GM10847 (cell line): ENCODE measurements around the gene GNPNAT1.

Experiments used
- POLR2A ChIP-seq: IDR thresholded peaks from 2 replicates; pipeline ENCODE4 v1.6.1; 2011; ENCODE audit not compliant: insufficient read length; ENCODE audit errors: extremely low read depth

GNPNAT1 gene

GRCh38 chr14:52801014-52801712, 9.8 kb upstream of the GNPNAT1 start:
- no peak for TF ChIP-seq POLR2A

DNA sequence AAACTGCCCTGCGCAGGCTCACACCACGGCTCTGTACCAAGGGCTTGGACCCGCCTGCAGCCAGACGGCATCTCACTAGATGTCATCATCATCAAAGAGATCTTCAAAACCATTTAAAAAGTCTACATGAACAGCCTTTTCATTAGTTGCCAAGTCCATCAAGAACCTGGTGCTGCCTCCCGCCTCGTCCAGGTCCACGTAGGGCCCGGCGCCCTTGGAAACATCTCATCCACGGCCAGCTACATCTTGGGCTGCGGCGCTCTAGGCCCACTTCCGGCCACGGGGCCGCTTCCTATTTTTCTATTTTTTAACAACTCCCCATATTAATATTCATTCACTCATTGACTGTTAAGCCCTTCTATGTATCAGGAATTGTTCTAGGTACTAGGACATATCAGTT, 7.4 kb upstream of the GNPNAT1 start:
- no peak for TF ChIP-seq POLR2A

GRCh38 chr14:52797653-52798052, 6.2 kb upstream of the GNPNAT1 start:
- no peak for TF ChIP-seq POLR2A

DNA sequence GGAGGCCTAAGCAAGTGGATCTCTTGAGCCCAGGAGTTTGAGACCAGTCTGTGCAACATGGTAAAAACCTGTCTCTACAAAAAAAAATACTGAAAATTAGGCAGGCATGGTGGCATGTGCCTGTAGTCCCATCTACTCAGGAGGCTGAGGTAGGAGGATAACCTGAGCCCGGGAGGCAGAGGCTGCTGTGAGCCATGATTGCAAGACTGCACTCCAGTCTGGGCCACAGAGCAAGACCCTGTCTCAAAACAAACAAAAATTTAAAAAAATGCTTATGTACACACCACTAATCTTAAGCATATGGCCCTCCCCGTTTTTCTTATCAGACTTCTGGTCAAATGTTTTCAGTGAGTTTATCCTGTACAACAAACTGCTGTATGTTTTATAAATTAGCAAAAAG, 1.7 kb upstream of the GNPNAT1 start:
- no peak for TF ChIP-seq POLR2A

- TF ChIP-seq POLR2A, result no peak
These were observed 649 bp upstream of the GNPNAT1 start for GRCh38 chr14:52792097-52792415.

- TF ChIP-seq POLR2A, result no peak
These were observed 618 bp downstream of the GNPNAT1 start for GRCh38 chr14:52790756-52791222.

DNA sequence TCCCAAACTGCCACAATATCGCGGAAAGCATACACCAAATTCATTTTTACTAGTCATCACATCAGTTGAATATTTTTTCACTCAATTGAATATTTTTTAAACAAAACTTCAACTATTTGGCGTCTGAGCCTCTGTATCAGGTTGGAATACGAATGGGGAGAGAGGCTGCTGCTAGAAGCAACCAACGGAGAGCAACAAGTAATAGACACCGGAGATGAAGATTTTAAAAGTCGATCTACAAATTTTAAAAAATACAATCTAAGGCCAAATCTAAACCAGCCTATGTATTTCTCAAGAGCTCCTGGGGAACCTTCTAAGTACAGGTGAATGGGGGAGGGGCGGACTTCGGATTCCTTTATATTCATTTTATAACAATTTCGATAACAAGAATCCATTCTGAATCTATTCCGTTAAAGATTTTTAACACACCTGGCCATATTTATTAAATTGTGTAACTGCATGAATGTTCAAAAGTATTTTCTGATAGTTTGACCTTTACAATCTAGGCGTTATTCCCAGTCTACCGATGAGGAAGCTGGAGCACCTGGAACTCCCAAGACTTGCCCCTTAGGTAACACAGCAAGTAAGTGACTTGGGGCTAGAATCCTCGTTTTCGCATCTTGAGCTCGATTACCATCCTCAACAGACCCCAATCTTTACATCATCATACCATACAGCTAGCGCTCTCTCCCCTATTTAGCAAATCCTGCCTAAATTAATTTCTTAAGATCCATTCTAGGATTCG, 1.2 kb downstream of the GNPNAT1 start:
- TF ChIP-seq POLR2A, result no peak

GRCh38 chr14:52789118-52789517, 2.3 kb downstream of the GNPNAT1 start:
- no peak for TF ChIP-seq POLR2A

DNA sequence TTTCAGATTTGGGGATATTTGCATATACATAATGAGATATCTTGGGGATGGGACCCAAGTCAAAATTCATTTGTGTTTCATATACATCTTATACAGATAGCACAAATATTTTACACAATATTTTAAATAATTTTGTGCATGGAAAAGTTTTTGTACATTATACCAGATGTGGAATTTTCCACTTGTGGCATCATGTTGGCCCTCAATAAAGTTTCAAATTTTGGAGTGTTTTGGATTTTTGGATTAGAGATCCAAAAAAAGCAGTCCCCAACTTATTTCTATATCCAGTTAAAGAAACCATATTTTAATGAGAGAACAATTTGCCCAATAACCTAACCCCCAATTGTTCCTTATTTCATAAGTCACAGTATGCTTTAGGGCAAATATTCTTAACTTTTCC, 4.5 kb downstream of the GNPNAT1 start:
- TF ChIP-seq POLR2A, result no peak

GRCh38 chr14:52783206-52783605, 8.2 kb downstream of the GNPNAT1 start:
- no peak for TF ChIP-seq POLR2A

GRCh38 chr14:52781629-52782028, 9.8 kb downstream of the GNPNAT1 start:
- no peak for TF ChIP-seq POLR2A

DNA sequence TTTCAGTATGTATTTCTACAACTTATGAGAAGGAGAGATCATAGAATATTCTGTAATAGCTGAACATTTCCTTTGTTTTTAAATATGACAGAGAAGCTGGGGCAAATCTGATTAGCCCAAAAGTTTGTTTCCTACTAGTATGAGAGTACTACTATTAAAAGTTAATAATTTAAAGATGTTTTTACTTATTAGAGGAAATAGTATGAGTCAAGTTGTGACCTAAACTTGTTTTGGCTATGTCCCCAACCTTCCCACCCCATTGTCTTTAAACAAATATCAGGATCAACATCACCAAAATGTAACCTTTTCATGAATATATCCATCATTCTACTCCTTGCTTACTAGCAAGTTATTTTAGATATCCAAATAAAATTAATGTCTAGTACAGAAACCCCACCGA, 10.5 kb downstream of the GNPNAT1 start:
- no peak for TF ChIP-seq POLR2A

DNA sequence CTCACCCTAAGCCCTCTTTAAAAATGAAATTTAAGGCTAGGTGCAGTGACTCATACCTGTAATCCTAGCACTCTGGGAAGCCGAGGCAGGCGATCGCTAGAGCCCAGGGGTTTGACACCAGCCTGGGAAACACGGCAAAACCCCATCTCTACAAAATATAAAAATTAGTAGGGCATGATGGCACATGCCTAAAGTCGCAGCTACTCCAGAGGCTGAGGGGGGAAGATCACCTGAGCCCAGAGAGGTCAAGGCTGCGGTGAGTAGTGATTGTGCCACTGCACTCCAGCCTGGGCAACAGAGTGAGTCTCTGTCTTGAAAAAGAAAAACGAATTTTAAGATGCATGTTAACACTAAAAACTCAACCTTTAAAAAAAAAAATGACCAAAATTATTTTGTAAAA, 12.7 kb downstream of the GNPNAT1 start:
- no peak for TF ChIP-seq POLR2A

GRCh38 chr14:52776816-52777215, 14.6 kb downstream of the GNPNAT1 start:
- no peak for TF ChIP-seq POLR2A

DNA sequence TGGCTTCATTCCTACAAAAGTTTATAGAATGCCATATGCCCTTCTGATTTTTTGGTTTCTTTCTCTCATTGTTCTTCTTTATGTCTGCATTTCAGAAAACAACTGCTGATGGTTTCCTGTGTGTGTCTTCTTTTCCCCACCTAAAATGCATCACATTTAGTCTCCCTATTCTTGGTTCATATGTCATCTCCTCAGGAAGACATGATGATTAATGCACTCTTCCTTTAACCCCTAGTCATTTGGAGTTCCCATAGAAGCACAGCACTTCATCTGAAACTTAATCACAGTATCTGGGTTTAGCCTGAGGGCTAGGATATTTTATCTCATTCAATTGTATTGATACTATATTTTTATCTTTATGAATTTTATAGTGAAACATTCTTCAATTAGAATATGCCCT, 21.5 kb downstream of the GNPNAT1 start:
- no peak for TF ChIP-seq POLR2A

GRCh38 chr14:52767058-52767833, 24.2 kb downstream of the GNPNAT1 start:
- TF ChIP-seq POLR2A, result no peak

DNA sequence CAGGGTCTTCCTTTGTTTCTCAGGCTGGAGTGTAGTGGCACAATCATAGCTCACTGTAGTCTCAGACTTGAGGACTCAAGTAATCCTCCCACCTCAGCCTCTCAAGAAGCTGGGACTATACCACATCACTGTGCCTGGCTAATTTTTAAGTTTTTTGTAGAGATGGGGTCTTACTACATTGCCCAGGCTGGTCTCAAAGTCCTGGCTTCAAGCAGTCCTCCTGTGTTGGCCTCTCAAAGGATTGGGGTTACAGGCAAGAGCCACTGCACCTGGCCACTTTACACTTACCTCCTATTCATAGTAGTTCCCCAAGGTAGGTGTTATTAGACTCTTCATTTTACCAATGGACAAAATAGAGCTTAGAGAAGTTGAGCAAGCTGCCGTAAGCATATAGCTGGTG, 32.3 kb downstream of the GNPNAT1 start:
- TF ChIP-seq POLR2A, result no peak
